GM12891 (cell line): ENCODE results near the gene FAM184B.

Experiments
- DNase-seq: peaks from one replicate; pipeline ENCODE4 v3.0.0; 2011; ENCODE audit warnings: low spot score; ENCODE audit not compliant: insufficient read length
- FAIRE-seq: peaks from 2 replicates; lab custom pipeline; 2011; peaks lifted over from hg19 to GRCh38; lab: Jason Lieb, UNC
- PAX5 ChIP-seq: IDR thresholded peaks from 2 replicates; pipeline ENCODE4 v1.6.1; 2011; ENCODE audit warnings: low read length, moderate library complexity, mild to moderate bottlenecking; ENCODE audit not compliant: insufficient read depth, severe bottlenecking
- POLR2A ChIP-seq: IDR thresholded peaks from 2 replicates; pipeline ENCODE4 v1.6.1; 2011; ENCODE audit warnings: low read depth, low read length, control low read depth
- POLR2AphosphoS5 ChIP-seq: IDR thresholded peaks from 2 replicates; pipeline ENCODE4 v1.6.1; 2011; ENCODE audit warnings: low read depth, low read length, control low read depth
- POU2F2 ChIP-seq: IDR thresholded peaks from 2 replicates; pipeline ENCODE4 v1.6.1; 2011; ENCODE audit warnings: low read depth, mild to moderate bottlenecking, control low read depth, low read length, moderate library complexity
- SPI1 ChIP-seq: IDR thresholded peaks from 2 replicates; pipeline ENCODE4 v1.6.1; 2011; ENCODE audit warnings: low read depth, low read length, control low read depth
- TAF1 ChIP-seq: IDR thresholded peaks from 2 replicates; pipeline ENCODE4 v1.6.1; 2011; ENCODE audit warnings: low read depth, low read length, control low read depth

Gene FAM184B

GRCh38 chr4:17773135-17773698, 8.2 kb downstream of the FAM184B start:
- no peak for FAIRE-seq
- no peak for DNase-seq
- TF ChIP-seq POLR2AphosphoS5 (no peak), POU2F2 (no peak), TAF1 (no peak), SPI1 (no peak), PAX5 (no peak), POLR2A (no peak)

DNA sequence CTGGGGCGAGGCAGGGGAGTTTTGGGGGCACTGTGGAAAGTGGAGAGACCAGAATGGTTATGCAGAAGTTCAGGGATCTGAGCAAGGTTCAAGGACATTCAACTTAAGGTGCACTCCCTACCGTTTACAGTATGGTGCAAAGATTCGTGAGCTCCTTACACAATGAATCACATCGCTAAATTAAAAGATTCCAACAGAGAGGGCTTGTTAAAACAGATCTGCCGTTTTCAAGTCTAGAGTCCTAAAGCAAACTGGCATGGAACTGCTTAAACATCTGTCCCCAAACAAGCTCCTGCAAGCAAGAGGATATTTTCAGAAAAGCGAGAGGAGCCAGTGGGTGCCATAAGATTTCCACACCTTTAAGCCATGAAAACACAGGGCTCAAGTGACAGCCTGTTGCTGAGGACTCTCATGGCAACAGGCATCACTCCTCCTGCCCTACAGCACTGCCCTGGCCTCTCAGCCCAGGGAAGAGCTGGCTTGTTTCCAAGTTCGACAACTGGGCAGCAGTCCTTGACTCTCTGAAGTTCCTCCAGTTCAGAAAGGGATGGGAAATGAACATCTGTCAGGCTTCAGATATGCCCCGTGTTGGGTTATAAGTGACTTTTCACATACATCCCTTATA, 10.0 kb downstream of the FAM184B start:
- DNase-seq (no peak), FAIRE-seq (no peak)

GRCh38 chr4:17770845-17771244, 10.6 kb downstream of the FAM184B start:
- TF ChIP-seq POU2F2 (no peak), POLR2A (no peak), PAX5 (no peak), TAF1 (no peak), POLR2AphosphoS5 (no peak), SPI1 (no peak)
- DNase-seq: no peak
- no peak for FAIRE-seq

More for the DNA sequence above, 10.0 kb downstream of the FAM184B start:
- TF ChIP-seq POLR2A (no peak), POU2F2 (no peak), PAX5 (no peak), SPI1 (no peak), TAF1 (no peak), POLR2AphosphoS5 (no peak)

DNA sequence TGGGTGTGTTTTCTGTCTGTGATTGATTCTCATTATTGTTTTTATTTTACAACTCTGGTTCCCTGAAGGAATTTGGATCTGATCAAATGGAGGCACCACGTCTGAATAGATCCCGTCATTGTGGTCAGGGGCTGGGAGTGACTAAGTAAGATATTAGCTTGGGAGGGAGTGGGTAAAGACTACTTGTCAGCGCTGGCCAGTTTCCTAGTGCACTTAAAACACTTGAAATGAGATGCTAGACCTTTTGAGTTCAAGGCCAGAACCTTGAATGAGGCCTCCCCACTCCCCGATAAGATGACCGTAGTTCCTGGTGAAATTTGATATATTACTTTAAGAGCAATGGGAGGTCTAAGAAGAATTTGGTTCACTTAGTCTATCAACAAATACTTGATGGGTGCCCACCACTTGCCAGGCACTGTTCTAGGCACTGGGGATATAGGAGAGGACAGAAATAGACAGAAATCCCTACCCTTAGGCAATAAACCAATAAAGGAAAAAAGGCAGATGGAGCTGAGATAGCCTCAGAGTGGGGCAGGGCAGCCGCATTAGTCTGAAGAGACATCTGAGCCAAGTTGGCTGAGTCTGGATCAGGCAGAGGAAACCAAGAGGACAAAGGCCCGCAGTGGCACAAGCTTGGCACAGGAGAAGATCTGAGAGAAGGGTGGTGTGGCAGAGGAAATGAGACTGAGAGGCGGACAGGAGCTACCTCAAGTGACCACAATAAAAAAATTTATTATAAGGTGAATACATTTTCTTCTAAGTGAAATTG, 11.8 kb downstream of the FAM184B start:
- FAIRE-seq (no peak), DNase-seq (no peak)
- no peak for TF ChIP-seq PAX5
- TF ChIP-seq POLR2A: no peak
- no peak for TF ChIP-seq POU2F2
- TF ChIP-seq TAF1: no peak
- TF ChIP-seq SPI1: no peak
- TF ChIP-seq POLR2AphosphoS5: no peak

- FAIRE-seq: no peak
- TF ChIP-seq POU2F2 (no peak), SPI1 (no peak), PAX5 (no peak), POLR2A (no peak), TAF1 (no peak), POLR2AphosphoS5 (no peak)
- no peak for DNase-seq
These were observed 14.5 kb downstream of the FAM184B start for GRCh38 chr4:17766826-17767458.

- no peak for DNase-seq
- TF ChIP-seq PAX5: no peak
- no peak for TF ChIP-seq POU2F2
- no peak for TF ChIP-seq POLR2A
- no peak for TF ChIP-seq SPI1
- TF ChIP-seq TAF1: no peak
- no peak for TF ChIP-seq POLR2AphosphoS5
- no peak for FAIRE-seq
These were observed 15.7 kb downstream of the FAM184B start for GRCh38 chr4:17765514-17766286.

GRCh38 chr4:17763931-17764330, 17.5 kb downstream of the FAM184B start:
- TF ChIP-seq SPI1 (no peak), POLR2AphosphoS5 (no peak), PAX5 (no peak), POU2F2 (no peak)
- FAIRE-seq (no peak), DNase-seq (no peak)

- no peak for FAIRE-seq
- TF ChIP-seq PAX5: no peak
- no peak for TF ChIP-seq POU2F2
- TF ChIP-seq TAF1: no peak
- TF ChIP-seq POLR2AphosphoS5: no peak
- TF ChIP-seq SPI1: no peak
- TF ChIP-seq POLR2A: no peak
- DNase-seq: no peak
These were observed 18.0 kb downstream of the FAM184B start for GRCh38 chr4:17763416-17763815.
